CD1c-positive myeloid dendritic cell (primary cell): ENCODE data around the gene RBM15.
A peak's percentile ranks its signal among the peaks of the same experiment; 100 is the strongest.

Experiments used
- DNase-seq: peaks from one replicate; pipeline ENCODE4 v3.0.0-alpha.2; 2016; ENCODE audit errors: extremely low spot score

RBM15 gene

DNA sequence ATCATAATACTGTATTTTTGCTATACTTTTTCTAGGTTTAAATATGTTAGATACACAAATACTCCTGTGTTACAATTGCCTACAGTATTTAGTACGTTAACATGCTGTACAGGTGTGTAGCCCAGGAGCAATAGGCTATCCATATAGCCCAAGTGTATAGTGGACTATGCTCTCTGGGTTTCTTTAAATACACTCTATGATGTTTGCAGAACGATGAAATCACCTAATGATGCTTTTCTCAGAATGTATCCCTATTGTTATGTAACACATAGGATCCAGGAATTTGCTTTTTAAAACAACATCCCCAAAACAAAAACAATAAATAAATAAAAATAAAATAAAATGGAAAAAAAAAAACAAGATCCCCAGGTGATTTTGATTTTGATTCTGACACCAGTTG, 18.1 kb upstream of the RBM15 start:
- no peak for DNase-seq

DNA sequence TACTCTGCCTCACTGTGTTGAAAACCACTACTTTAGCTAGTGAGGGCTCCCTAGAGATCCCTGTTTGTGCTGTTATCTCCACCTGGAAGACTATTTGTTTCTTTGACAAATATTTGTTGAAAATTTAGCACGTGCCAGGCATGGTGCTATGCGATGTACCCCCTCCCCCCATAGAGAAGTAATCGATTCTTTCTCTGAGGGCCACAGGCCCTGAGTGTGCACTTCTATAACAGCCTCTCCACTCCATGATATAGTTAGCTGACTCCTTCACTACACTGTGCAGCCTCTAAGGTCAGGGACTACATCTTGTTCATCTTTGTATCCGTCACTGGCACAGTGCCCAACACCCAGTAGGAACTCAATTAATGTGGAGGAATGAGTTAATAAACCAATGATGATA, 17.3 kb upstream of the RBM15 start:
- no peak for DNase-seq

DNA sequence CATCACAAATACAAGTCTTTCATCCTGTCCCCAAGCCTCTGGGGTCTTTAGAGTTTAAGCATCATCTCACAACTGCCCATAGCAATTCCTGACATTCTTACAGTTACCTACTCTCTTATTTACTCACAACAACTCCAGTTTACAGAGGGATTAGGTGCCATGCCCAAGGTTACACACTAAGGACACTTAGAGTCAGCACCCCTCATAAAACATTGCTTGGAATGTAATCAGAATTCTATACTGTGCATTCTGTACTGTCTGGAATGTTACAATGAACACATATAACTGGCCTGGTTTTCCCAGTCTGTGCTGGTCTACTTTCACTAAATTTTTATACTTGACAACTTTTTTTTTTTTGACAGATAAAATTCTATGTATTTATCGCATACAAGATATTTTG, 14.5 kb upstream of the RBM15 start:
- DNase-seq: no peak

DNA sequence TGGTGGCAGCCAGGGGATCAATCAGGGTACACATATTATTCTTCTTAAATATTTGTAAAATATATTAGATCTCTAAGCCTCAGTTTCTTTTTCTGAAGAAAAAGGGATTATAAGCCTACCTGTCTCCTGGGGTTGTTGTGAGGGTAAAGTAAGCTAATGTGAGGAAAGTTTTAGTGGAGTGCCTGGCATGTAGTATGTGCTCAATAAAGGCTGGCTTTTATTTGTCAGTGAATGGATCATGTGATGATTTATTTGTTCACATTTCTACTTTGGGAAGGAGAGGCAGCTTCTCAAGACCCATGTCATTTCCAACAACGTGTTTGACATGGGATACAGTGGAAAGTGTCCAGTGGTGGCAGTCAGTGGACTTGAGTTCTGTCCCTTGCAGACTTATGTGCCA, 12.4 kb upstream of the RBM15 start:
- DNase-seq: no peak

DNA sequence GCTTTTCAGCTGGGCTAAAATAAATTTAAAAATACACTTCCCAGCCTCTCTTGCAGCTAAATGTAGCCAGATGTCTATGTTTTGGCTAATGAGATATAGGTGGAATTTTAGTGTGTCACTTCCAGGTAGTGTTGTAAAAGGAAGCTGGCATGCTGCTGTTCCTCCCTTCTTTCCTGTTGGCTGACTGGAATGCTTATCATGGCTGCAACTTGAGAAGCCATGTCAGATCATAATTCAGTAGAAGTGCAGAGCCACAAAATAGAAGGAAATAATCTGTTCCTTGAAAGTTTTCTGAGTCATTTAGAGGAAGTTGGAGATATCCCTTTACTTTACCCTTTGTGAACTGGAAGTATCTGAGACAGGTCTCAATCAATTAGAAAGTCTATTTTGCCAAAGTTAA, 10.9 kb upstream of the RBM15 start:
- DNase-seq: peak; percentile 29

DNA sequence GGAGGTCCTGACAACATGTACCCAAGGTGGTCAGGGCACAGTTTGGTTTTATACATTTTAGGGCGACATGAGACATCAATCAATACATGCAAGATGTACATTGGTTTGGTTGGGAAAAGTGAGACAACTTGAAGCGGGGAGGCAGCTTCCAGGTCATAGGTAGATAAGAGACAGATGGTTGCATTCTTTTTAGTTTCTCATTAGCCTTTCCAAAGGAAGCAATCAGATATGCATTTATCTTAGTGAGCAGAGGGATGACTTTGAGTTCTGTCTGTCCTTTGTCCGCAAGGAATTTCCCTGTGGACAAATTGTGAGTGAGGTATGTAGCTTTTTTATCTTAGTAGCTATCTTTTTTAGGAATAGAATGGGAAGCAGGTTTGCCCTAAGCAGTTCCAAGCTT, 10.5 kb upstream of the RBM15 start:
- DNase-seq: no peak

DNA sequence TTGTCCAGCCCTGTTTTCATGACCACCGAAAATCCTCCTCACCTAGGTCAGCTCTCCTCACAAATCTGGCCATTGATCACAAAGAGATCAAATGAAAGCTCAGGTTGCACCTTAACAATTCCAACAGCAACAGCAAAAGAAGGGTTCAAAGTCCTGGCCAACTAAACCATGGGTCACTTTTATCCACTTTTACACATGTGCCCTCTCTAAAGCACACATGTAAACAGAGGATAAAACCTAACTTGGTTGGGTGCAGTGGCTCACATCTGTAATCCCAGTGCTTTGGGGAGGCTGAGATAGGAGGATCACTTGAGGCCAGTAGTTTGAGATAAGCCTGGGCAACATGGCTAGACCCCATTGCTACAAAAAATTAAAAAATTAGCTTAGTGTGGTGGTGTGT, 3.9 kb upstream of the RBM15 start:
- DNase-seq: no peak

DNA sequence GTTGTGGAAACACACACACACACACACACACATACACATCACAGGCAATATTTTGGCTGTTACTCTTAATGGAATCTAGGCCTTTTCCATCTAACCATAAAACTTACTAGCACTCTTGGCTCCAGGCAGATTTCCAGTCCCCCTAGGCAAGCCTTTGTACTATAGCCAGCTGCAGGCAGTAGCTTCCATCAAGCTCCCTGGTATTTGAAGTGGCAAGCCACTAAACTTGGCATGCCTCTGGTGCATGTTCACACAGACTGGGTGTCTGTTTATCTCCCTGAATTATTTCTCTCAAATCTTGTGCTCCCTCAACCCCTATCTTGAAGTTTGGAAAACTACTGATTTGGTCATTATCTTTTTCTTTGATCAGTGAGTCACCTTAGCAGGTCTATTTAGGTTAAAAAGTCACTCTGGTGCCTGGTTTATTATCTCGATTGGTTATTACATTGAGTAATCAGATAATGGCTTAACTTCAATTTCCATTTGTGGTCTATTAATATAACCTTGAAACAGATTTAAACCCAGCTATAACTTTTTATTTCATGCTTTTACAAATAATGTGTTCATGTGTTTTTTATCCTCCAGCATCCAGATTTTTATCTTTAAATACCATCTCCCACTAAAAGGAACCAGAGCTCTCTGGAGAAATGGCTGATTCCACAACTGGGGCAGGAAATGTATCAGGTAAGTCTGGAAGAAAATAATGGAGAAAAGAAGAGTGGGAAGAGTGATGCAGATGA, 2.7 kb upstream of the RBM15 start:
- no peak for DNase-seq

DNA sequence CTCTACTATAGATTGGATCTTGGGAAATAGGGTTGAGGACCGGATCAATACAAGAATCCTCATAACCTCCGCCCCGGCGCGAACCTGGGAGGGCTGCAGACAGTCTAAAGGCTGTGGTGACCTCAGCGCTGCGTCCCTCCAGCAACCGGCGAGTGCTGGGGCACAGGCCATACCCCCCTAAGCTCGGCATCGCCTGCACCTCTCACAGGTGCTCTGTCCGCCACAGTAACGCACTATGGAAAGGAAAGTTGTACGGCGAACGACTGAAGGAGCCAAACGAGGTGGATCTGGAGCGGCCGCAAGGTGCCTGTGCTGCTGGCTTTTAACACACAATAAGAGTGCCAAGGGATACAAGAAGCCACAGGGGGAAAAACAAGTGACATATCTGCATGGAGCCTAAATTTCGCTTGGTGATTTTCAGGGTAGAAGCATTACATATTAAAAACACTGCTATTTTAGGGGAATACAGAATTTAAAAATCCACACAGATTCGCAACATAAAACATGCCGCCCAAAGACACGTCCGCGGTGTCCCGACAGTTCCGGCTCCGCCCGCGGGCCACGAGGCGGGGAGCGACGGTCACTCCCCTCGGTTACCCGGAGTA, 1.4 kb upstream of the RBM15 start:
- peak; percentile 35 for DNase-seq

DNA sequence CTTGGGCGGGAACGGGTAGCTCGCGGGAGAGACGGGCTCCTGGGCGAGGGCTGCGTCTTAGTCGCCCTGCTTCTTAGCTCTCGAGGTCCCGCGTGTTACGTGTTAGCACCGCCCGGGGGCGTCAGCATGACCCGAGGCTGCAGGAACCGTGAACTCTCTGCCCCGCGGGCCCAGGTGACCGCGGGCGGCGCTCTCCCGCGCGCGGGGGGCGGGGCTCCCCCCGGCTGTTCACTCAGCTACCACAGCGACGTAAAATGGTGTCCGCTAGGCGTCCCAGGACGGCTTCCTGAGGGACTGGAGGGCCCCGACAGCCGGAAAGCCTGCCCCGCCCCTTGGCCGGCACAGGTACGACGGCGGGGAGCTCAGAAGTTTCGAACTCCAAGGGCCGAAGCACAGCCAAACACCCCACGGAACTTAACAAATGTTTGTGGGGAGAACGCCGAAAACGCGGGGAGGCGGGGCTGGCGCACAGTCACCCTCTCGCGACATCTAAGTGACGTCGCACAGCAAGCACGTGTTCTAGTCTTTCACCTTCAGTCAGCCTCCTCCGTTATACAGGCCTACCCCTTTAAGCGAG, 780 bp upstream of the RBM15 start:
- DNase-seq: peak; percentile 96

DNA sequence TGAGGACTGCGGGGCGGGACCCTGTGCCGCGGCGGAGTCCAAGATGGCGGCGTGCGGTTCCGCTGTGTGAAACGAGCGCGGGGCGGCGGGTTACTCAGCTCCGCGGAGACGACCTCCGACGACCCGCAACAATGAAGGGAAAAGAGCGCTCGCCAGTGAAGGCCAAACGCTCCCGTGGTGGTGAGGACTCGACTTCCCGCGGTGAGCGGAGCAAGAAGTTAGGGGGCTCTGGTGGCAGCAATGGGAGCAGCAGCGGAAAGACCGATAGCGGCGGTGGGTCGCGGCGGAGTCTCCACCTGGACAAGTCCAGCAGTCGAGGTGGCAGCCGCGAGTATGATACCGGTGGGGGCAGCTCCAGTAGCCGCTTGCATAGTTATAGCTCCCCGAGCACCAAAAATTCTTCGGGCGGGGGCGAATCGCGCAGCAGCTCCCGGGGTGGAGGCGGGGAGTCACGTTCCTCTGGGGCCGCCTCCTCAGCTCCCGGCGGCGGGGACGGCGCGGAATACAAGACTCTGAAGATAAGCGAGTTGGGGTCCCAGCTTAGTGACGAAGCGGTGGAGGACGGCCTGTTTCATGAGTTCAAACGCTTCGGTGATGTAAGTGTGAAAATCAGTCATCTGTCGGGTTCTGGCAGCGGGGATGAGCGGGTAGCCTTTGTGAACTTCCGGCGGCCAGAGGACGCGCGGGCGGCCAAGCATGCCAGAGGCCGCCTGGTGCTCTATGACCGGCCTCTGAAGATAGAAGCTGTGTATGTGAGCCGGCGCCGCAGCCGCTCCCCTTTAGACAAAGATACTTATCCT, 430 bp downstream of the RBM15 start:
- DNase-seq: peak; percentile 60

DNA sequence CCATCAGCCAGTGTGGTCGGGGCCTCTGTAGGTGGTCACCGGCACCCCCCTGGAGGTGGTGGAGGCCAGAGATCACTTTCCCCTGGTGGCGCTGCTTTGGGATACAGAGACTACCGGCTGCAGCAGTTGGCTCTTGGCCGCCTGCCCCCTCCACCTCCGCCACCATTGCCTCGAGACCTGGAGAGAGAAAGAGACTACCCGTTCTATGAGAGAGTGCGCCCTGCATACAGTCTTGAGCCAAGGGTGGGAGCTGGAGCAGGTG, 961 bp downstream of the RBM15 start:
- DNase-seq: no peak

DNA sequence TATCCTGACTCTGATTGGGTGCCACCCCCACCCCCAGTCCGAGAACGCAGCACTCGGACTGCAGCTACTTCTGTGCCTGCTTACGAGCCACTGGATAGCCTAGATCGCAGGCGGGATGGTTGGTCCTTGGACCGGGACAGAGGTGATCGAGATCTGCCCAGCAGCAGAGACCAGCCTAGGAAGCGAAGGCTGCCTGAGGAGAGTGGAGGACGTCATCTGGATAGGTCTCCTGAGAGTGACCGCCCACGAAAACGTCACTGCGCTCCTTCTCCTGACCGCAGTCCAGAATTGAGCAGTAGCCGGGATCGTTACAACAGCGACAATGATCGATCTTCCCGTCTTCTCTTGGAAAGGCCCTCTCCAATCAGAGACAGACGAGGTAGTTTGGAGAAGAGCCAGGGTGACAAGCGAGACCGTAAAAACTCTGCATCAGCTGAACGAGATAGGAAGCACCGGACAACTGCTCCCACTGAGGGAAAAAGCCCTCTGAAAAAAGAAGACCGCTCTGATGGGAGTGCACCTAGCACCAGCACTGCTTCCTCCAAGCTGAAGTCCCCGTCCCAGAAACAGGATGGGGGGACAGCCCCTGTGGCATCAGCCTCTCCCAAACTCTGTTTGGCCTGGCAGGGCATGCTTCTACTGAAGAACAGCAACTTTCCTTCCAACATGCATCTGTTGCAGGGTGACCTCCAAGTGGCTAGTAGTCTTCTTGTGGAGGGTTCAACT, 2.1 kb downstream of the RBM15 start:
- no peak for DNase-seq

DNA sequence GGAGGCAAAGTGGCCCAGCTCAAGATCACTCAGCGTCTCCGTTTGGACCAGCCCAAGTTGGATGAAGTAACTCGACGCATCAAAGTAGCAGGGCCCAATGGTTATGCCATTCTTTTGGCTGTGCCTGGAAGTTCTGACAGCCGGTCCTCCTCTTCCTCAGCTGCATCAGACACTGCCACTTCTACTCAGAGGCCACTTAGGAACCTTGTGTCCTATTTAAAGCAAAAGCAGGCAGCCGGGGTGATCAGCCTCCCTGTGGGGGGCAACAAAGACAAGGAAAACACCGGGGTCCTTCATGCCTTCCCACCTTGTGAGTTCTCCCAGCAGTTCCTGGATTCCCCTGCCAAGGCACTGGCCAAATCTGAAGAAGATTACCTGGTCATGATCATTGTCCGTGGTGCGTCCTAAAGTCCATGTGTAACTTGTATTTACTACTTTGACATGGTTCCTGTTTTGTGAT, 2.7 kb downstream of the RBM15 start:
- no peak for DNase-seq

DNA sequence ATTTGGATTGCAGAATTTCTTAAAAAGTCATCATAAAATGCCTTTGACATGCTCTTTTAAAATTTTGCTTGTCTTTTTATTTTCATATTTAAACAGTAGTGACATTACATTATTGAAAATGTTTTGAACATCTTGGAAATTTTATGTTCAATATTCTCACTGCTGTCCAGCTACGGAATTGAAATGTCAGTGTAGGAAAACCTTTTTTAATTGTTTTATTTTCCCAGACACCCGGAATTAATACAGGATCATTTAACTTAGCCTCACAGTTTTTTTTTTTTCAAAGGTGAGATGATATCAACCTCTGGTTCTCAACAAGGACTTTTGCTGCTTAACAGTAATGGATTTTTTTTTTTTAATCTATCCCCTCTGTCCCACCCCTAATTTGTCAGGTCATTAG, 4.1 kb downstream of the RBM15 start:
- DNase-seq: no peak

DNA sequence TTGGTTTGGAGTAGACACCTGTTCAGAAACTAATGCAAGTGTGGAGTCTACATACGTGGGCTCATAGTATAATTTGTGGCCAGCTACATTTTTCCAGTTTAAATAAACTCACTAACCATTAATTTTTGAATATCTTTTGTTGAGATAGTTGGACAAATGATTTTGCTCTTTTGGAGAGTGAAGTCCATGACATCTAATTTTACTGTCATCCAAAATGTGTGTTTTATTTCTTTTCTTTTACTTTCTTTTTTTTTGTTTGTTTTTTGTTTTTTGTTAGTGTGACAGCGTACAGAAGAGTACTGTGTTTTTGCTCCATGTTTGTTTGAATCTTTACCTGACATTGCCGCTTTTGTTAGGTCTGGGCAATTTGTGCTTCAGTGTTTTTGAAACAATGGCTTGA, 5.0 kb downstream of the RBM15 start:
- no peak for DNase-seq

DNA sequence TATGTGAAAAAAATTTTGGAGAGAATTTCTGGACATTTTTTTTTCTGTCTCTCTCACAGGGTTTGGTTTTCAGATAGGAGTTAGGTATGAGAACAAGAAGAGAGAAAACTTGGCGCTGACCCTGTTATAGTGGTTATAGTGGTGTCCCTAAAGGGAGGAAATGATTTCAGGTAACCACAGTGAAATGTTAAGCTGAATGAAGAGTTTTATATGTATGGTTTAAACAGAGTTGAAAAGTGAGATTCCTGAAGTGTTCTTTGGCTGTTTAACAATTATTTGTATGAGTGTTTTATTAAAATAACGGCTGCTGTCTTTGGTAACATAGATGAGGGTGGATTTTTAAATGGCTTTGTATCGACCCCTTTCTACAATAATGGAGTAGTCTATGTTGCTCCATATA, 6.3 kb downstream of the RBM15 start:
- DNase-seq: no peak

DNA sequence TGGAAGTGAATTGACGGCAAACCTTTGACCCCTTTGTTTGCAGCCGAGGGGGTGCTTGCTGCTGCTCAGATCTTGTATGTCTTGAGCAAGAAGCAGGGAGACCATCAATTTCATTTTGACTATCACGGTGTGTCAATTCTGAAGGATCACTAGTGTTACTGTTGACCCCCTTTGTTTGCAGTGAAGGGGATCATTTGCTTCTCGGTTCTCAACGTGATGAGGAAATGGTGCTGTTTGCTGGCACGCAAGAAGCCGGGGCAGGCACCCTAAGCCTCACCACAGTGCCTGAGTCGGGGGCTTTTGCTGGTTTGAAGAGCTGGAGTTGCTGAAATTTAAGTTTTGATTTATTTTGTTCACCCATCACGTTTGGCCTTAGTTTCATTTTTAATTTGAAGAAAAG, 7.5 kb downstream of the RBM15 start:
- DNase-seq: no peak

DNA sequence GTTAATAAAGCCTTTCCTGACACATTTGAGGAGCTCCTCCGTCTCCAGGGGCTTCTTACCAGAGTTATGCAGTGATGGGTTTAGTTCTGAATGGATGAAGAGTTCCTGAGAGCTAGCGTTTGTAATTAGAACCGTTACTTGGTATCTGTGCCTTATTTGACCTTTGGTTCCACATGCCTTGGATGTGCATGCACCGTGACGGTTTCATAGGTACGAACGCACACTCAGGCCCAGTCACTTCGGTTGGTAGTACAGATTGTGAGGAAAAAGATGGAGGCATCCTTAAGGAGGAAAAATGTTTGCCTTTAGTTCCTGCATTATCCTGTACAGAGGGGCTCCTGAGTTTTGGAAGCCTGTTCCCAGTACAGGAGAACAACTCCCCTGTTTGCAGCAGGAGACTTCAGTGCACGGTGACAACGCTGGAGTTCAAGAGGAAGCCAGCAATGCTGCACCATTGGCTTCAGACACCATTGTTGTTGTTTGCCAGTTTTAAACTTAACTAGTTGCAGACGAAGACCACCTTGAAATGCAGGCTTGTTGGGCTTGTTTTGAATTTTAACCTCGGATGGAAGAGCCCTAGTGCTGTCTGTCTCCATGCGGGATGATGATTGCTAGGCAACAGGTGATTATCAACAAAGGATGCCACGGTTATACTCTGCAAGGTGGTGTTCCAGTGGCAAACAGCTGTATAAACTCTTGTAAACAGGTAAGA, 8.2 kb downstream of the RBM15 start:
- no peak for DNase-seq

DNA sequence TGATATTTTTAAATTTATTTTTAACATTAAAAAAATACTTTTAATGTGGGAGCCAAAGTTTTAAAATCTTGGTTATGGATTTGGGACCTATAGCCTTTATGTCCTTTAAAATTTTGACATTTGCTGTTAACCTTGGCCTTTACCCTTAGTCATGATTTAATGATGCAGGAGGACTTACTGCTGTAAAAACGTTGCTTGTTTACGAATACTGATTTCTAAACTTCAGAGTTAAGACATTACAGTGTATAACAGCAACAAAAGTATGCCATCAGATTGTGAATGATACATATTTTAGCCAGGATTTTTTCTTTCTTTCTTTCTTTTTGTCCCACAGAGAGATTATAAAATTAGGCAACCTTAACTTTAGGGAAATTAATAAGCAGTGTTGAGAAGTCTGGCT, 8.9 kb downstream of the RBM15 start:
- DNase-seq: no peak

DNA sequence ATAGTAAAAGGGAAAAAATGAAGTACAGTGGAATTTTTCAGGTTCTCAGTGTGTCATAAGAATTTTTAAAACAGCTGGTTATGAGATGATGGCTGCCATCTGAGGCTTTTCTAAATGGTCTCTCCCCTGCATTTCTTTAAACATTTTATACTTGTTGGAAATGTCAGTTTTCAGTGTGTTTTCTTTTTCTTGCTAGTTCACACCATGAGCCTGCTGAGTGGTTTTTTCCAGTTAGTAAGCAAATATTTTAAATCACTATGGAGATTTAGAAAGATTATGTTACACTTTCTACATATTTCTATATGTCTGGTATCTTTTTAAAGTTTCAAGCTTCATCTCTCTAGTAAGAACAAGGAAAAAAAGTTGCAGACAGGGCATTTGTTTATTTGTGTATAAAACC, 9.6 kb downstream of the RBM15 start:
- DNase-seq: no peak

DNA sequence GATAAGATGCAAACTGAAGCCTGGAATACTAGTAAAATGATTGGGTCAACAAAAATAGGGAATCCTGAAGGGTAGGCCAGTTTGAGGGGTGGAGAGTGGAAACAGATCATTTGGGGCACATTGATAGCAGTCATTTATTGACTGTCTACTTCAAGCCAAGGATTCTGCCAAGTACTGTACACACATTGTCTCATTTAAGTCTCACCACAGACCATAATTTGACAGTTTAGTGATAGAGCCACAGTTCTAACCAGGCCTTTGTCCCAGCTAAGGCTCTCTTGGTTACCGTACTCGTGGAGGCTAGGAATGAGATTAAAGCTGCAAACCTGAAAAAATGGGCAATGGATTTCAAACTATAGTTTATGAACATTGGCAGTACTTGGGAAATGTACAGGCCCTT, 11.2 kb downstream of the RBM15 start:
- no peak for DNase-seq
